ENCODE data around the gene CARD11.

The CARD11 gene

DNA sequence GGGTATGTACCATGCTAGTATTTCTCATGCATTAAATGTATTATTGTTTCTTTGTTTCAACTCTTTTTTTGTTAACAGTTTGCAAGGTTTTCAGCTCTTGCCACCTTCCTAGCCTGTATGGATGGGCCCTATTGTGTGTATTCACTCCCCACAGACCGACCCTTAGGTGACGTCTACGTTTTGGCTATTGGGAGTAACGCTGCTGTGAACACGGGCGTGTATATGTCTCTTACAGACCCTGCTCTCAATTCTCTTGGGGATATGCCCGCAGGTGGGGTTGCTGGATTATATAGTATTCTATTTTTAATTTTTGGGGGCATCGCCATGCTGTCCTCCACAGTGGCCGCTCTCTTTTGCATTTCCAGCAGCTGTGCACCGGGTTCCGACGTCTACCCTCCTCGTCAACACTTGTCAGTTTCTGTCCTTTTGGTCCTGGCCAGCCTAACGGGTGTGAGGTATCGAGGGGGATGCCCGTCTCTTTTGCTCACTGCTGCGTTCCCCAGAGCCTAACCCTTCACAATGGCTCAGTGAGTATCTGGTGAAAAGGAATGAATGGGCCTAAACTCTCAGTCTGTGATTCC lies 135.5 kb downstream of the CARD11 start:
- Histone ChIP-seq H3K4me1 (peaks cover 6 to 41% (median 18%) of the 10 kb centered on the region in 10 experiments), H4K20me1 (peaks cover 0 to 9% (median 0%) of the 10 kb centered on the region in 11 experiments; a peak in 1 of 22 replicates), H3K27me3 (peaks cover 0 to 14% (median 0%) of the 10 kb centered on the region in 11 experiments; a peak in 3 of 22 replicates), H3K4me3 (no peak overlapping the region), H3K27ac (no peak overlapping the region), H3K9me3 (replicated peaks in 1 of 11) (peaks cover 0 to 10% (median 8%) of the 10 kb centered on the region in 11 experiments; a peak in 17 of 22 replicates), H3K4me2 (peak overlapping the region in 6 of 11 experiments; percentile 8 to 56 (median 31); a peak in 9 of 22 replicates), H3K36me3 (peaks cover 0 to 13% (median 5%) of the 10 kb centered on the region in 11 experiments; a peak in 9 of 22 replicates), H3K9ac (0 out of 22 replicates have a peak overlapping the region, but pooled peaks of 1 of the 11 experiments have one; percentile 10)
- no peak for TF ChIP-seq Cebpa-rat (IDR thresholded peaks at IDR 0.05)

DNA sequence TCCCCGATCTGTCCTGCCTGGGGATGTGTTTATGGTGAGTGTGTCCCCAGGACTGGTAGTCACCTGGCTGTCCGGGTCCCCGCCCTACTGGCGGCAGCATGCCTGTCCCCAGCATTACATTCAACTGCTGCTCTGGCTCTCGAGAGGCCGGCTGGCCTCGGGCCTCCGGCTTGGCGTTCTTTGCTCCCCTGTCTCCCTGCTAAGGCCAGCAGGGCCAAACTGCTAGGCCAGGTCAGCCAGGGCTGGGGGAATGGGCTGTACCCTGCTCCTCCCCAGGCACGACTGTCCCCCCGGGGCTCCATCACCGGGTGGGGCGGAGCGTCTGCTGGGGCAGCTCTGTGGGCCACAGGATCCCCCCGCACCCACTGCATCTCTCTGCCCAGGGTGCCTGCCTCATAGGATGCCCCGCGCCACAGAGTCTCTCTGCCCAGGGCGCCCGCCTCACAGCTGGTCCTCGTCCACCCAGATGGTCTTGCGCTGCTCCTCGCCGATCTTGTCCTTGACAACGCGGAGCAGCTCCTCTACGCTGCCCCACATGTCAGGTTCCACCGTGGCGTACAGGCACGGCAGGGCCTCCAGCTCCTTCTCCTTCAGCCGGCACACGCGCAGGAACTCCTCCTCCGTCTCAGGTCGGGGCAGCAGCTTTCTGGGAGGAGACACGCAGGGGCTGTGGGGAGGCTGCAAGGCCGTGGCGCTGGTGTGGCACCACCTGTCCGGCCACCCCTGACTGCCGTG lies 137.3 kb downstream of the CARD11 start:
- Histone ChIP-seq H3K9me3 (replicated peaks in 1 of 11) (peaks cover 0 to 10% (median 8%) of the 10 kb centered on the region in 11 experiments; a peak in 17 of 22 replicates), H3K36me3 (peaks cover 0 to 13% (median 5%) of the 10 kb centered on the region in 11 experiments; a peak in 8 of 22 replicates), H3K27me3 (peaks cover 0 to 14% (median 0%) of the 10 kb centered on the region in 11 experiments; a peak in 3 of 22 replicates), H3K9ac (peak overlapping the region in 2 of 11 experiments; percentile 5 to 14; a peak in 2 of 22 replicates), H3K4me1 (peaks cover 17 to 58% (median 34%) of the 10 kb centered on the region in 10 experiments), H3K27ac (peak overlapping the region in 1 of 11 experiments; percentile 36; a peak in 1 of 22 replicates), H4K20me1 (peaks cover 0 to 9% (median 0%) of the 10 kb centered on the region in 11 experiments; a peak in 1 of 22 replicates), H3K4me3 (no peak overlapping the region), H3K4me2 (0 out of 22 replicates have a peak overlapping the region, but pooled peaks of 2 of the 11 experiments have one; percentile 10 to 14)
- no peak for TF ChIP-seq Cebpa-rat (IDR thresholded peaks at IDR 0.05)

DNA sequence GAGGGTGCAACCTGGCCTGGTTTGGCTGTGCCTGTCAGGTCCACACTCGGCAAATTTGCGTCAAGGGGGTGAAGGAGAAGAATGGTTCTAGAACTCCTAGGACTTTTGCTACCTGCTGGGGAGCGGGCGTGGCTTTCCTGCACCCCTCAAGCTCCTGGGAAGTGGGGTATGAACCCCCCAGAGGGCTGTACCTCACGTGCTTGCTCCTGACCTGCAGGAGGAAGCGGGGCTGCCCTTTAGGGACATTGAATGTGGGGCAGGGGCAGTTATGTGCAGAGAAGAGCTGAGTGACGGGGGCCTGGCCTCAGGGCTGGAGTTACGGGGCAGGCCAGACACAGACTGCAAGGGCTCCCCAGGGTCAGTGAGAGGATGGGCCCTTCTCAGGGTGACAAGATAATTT lies 138.2 kb downstream of the CARD11 start:
- Histone ChIP-seq H4K20me1 (peaks cover 0 to 9% (median 0%) of the 10 kb centered on the region in 11 experiments; a peak in 1 of 22 replicates), H3K36me3 (peaks cover 0 to 13% (median 5%) of the 10 kb centered on the region in 11 experiments; a peak in 8 of 22 replicates), H3K27ac (peak overlapping the region in 1 of 11 experiments; percentile 36; a peak in 1 of 22 replicates), H3K4me3 (no peak overlapping the region), H3K9ac (0 out of 22 replicates have a peak overlapping the region, but pooled peaks of 1 of the 11 experiments have one; percentile 14), H3K4me2 (peak overlapping the region in 3 of 11 experiments; percentile 8 to 14 (median 10); a peak in 1 of 22 replicates), H3K27me3 (peaks cover 0 to 14% (median 0%) of the 10 kb centered on the region in 11 experiments; a peak in 3 of 22 replicates), H3K9me3 (replicated peaks in 1 of 11) (peaks cover 0 to 10% (median 8%) of the 10 kb centered on the region in 11 experiments; a peak in 17 of 22 replicates), H3K4me1 (peaks cover 17 to 54% (median 34%) of the 10 kb centered on the region in 10 experiments)
- no peak for TF ChIP-seq Cebpa-rat (IDR thresholded peaks at IDR 0.05)

DNA sequence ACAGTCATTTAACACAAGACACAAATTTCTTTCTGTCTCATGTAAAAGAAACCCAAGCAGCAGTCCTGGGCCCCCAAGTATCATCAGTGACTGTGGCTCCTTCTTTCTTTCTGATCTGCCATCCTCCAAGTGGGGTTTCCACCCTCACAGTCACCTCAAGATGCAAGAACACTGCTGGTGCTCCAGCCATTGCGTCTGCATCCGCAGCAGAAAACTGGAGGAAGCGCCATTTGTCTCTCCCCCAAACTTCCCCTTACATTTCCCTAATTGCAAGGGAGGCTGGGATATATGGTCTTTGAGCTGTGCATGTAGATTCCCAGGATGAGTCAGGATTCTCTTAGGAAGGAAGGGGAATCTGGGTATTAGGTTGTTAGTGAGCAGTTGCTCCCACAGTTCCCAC lies 138.6 kb downstream of the CARD11 start:
- H3K36me3 ChIP-seq, result peaks cover 0 to 10% (median 4%) of the 10 kb centered on the region in 11 experiments; a peak in 8 of 22 replicates
- H4K20me1 ChIP-seq, result peaks cover 0 to 9% (median 0%) of the 10 kb centered on the region in 11 experiments; a peak in 1 of 22 replicates
- no peak overlapping the region for H3K4me2 ChIP-seq
- TF ChIP-seq Cebpa-rat (IDR thresholded peaks at IDR 0.05), result no peak
- H3K9ac ChIP-seq, result no peak overlapping the region
- H3K4me3 ChIP-seq, result no peak overlapping the region
- H3K27ac ChIP-seq, result no peak overlapping the region
- peaks cover 0 to 10% (median 8%) of the 10 kb centered on the region in 11 experiments; a peak in 17 of 22 replicates for H3K9me3 ChIP-seq (replicated peaks in 1 of 11)
- H3K4me1 ChIP-seq, result peaks cover 17 to 58% (median 34%) of the 10 kb centered on the region in 10 experiments
- H3K27me3 ChIP-seq, result peaks cover 0 to 14% (median 0%) of the 10 kb centered on the region in 11 experiments; a peak in 3 of 22 replicates

DNA sequence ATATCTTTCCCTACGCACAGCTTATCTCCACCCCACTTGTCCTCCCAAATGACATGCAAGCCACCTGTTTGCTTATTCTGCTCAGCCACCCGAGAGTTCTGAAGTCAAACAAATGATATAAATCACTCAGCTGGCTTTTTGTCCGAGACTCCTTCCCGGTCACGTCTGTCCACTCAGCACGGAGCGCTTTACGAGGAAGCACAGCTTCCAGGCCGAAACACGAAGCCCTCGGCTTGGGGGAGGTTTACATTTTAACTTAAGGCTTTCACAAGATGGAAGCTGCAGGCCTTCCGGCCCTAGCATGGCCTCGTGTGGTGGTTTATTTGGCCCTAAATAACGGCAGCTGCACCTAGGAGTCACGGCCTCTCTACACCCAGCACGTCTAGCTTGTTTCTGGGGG lies 139.5 kb downstream of the CARD11 start:
- H3K36me3 ChIP-seq, result peaks cover 0 to 8% (median 4%) of the 10 kb centered on the region in 11 experiments; a peak in 4 of 22 replicates
- peaks cover 17 to 60% (median 34%) of the 10 kb centered on the region in 10 experiments for H3K4me1 ChIP-seq
- H3K4me2 ChIP-seq, result peak overlapping the region in 9 of 11 experiments; percentile 57 to 71 (median 65); a peak in 18 of 22 replicates
- H3K9ac ChIP-seq, result peak overlapping the region in 1 of 11 experiments; percentile 13; a peak in 1 of 22 replicates
- H3K9me3 ChIP-seq (replicated peaks in 1 of 11), result peaks cover 0 to 10% (median 8%) of the 10 kb centered on the region in 11 experiments; a peak in 17 of 22 replicates
- H3K27ac ChIP-seq, result peak overlapping the region in 2 of 11 experiments; percentile 8 to 59; a peak in 1 of 22 replicates
- TF ChIP-seq Cebpa-rat (IDR thresholded peaks at IDR 0.05), result no peak
- peaks cover 0 to 14% (median 0%) of the 10 kb centered on the region in 11 experiments; a peak in 3 of 22 replicates for H3K27me3 ChIP-seq
- H3K4me3 ChIP-seq, result no peak overlapping the region
- peaks cover 0 to 9% (median 0%) of the 10 kb centered on the region in 11 experiments; a peak in 1 of 22 replicates for H4K20me1 ChIP-seq

DNA sequence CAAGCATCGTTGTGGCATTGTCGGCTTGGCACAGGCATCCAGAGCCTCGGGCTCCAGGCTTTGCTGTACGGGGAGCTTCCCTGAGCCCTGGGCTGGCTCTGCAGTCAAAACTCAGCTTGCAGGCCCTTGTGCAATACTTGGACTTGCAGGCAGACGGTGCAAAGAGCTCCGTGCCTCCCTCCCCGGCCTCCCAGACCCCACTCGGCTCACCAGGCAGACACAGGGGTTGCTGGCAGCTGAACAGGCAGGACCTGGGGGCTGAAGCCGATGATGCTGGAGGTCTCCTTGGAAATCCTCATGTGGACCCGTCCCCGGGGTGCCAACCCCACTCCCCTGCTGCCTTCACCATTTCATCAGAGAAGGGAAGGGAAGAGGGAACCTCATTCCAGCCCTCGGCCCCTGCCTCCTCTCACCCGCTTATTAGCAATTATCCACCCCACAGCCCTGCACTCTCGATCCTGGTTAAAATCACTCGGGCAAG lies 139.9 kb downstream of the CARD11 start:
- TF ChIP-seq Cebpa-rat (IDR thresholded peaks at IDR 0.05), result peak in 1 of 11 experiments; percentile 32; a peak in 1 of 22 replicates
- Histone ChIP-seq H3K36me3 (peaks cover 0 to 8% (median 4%) of the 10 kb centered on the region in 11 experiments; a peak in 4 of 22 replicates), H3K4me1 (peaks cover 17 to 57% (median 34%) of the 10 kb centered on the region in 10 experiments), H3K9me3 (replicated peaks in 1 of 11) (peaks cover 2 to 11% (median 10%) of the 10 kb centered on the region in 11 experiments; a peak in 18 of 22 replicates), H3K4me2 (peak overlapping the region; percentile 57 to 71 (median 65); a peak in 20 of 22 replicates), H3K4me3 (no peak overlapping the region), H3K27ac (peak overlapping the region in 2 of 11 experiments; percentile 14 to 59; a peak in 2 of 22 replicates), H3K27me3 (peaks cover 0 to 14% (median 0%) of the 10 kb centered on the region in 11 experiments; a peak in 3 of 22 replicates), H4K20me1 (peaks cover 0 to 9% (median 0%) of the 10 kb centered on the region in 11 experiments; a peak in 1 of 22 replicates), H3K9ac (peak overlapping the region in 1 of 11 experiments; percentile 13; a peak in 1 of 22 replicates)

DNA sequence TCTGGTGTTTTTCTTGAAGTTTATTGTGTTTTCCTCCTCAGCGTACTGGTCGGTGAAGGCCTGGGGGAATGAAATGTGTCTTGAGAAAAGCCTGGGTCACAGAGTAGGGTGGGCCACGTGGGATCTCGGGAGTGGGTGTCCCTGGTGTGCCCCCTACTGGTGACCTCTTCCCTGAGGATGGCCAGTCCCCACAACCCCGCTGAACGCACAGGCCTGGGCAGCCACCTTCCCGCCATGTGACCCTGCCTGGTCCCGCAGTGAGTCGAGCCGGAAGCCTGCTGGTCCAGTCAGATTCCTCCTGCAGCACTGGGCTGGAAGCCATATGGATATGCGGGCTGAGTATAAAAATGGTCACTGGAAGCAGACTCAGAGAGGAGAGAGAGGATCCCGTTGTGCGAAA lies 146.6 kb downstream of the CARD11 start:
- Histone ChIP-seq H3K27me3 (no peaks in the 10 kb centered on the region), H3K4me3 (no peak overlapping the region), H3K9me3 (replicated peaks in 1 of 11) (peaks cover 8 to 22% (median 11%) of the 10 kb centered on the region in 11 experiments; a peak in 21 of 22 replicates), H3K4me2 (no peak overlapping the region), H3K9ac (no peak overlapping the region), H3K4me1 (peaks cover 25 to 60% (median 48%) of the 10 kb centered on the region in 10 experiments), H3K36me3 (no peaks in the 10 kb centered on the region), H4K20me1 (no peaks in the 10 kb centered on the region), H3K27ac (no peak overlapping the region)
- no peak for TF ChIP-seq Cebpa-rat (IDR thresholded peaks at IDR 0.05)

DNA sequence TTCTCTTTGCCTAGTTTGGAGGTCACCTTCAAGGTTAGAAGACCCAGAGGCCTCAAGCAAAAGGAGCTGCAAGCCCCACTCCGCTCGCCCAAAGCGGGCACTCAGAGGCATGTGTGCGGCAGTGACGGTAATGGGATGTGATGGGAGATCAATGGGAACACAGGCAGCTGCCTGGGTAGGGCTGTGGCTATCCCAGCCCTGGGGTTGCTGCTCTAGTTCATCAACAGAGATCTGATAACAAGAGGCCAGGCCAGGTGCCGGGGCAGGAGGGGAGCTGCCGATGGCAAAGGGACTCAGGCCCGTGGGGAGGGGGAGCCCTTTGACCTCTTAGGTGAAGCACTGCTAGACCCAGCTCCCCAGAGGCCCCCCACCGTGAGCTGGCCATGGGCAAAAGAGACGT lies 147.5 kb downstream of the CARD11 start:
- Histone ChIP-seq H3K27me3 (no peaks in the 10 kb centered on the region), H3K4me2 (peak overlapping the region in 7 of 11 experiments; percentile 80 to 95 (median 90); a peak in 14 of 22 replicates), H3K9ac (peak overlapping the region in 2 of 11 experiments; percentile 8 to 78; a peak in 1 of 22 replicates), H3K9me3 (replicated peaks in 1 of 11) (peaks cover 8 to 22% (median 11%) of the 10 kb centered on the region in 11 experiments; a peak in 21 of 22 replicates), H3K36me3 (no peaks in the 10 kb centered on the region), H3K4me1 (peaks cover 25 to 59% (median 46%) of the 10 kb centered on the region in 10 experiments), H3K27ac (peak overlapping the region in 4 of 11 experiments; percentile 17 to 86 (median 58); a peak in 5 of 22 replicates), H3K4me3 (no peak overlapping the region), H4K20me1 (no peaks in the 10 kb centered on the region)
- TF ChIP-seq Cebpa-rat (IDR thresholded peaks at IDR 0.05), result no peak
